Caco-2 (cell line): Measurements from ENCODE around the gene PPARGC1A. TPM values are rescaled to one million over a fixed set of nuclear protein-coding genes. Genes with fewer than 3 reads are reported as not detected.

Experiments
- BruUV-seq: library from RNA; stranded (reverse); fragments of 400-500 nt; replicated peaks from 2 replicates; lab custom pipeline; 2021; lab: Mats Ljungman, UMichigan
- CTCF ChIA-PET: fragments of 300-600 bp; sonication (Branson Sonifier 250); formaldehyde crosslinking; loops from one replicate; lab custom pipeline; 2022; ENCODE audit warnings: antibody characterized with exemption; lab: Charles Lee
- POLR2A ChIA-PET: fragments of 300-600 bp; sonication (Branson Sonifier 250); formaldehyde crosslinking; loops from one replicate; lab custom pipeline; 2022; ENCODE audit warnings: antibody characterized with exemption; lab: Charles Lee
- DNase-seq, 2 experiments: peaks; one replicate each; pipeline versions ENCODE4 v3.0.0 to v3.0.0-alpha.2; 2020 to 2022
- H3K27me3 ChIP-seq: replicated peaks from 2 replicates; pipeline ENCODE4 v1.6.0; 2011; ENCODE audit warnings: low read length; ENCODE audit not compliant: control insufficient read depth, insufficient read depth
- H3K36me3 ChIP-seq: 2 replicates; pipeline ENCODE4 v1.5.1; 2011; ENCODE audit warnings: low read length; ENCODE audit not compliant: control insufficient read depth, insufficient read depth
- H3K4me1 ChIP-seq: fragments of 250-450 bp; sonication (Bioruptor Pico); 2 replicates; pipeline ENCODE4 v1.5.1; 2020; ENCODE audit warnings: mild to moderate bottlenecking
- H3K4me3 ChIP-seq: 2 replicates; pipeline ENCODE4 v1.5.1; 2011; ENCODE audit warnings: low read depth, mild to moderate bottlenecking, control low read depth, low read length
- H3K9me3 ChIP-seq: fragments of 250-450 bp; sonication (Bioruptor Pico); 2 replicates; pipeline ENCODE4 v1.5.1; 2020; ENCODE audit warnings: mild to moderate bottlenecking, moderate library complexity
- H3K27ac Mint-ChIP-seq: one replicate; pipeline ENCODE4 v1.8.0; 2022; ENCODE audit warnings: mixed read lengths; ENCODE audit not compliant: unreplicated experiment
- H3K27me3 Mint-ChIP-seq: one replicate; pipeline ENCODE4 v1.8.0; 2022; ENCODE audit warnings: mixed read lengths; ENCODE audit not compliant: insufficient read depth, unreplicated experiment
- H3K36me3 Mint-ChIP-seq: one replicate; pipeline ENCODE4 v1.8.0; 2022; ENCODE audit warnings: mild to moderate bottlenecking, mixed read lengths; ENCODE audit not compliant: insufficient read depth, unreplicated experiment
- H3K4me1 Mint-ChIP-seq: one replicate; pipeline ENCODE4 v1.8.0; 2022; ENCODE audit warnings: low read depth, mixed read lengths; ENCODE audit not compliant: unreplicated experiment
- H3K4me3 Mint-ChIP-seq: one replicate; pipeline ENCODE4 v1.8.0; 2022; ENCODE audit warnings: mild to moderate bottlenecking, moderate library complexity, mixed read lengths; ENCODE audit not compliant: unreplicated experiment
- H3K9me3 Mint-ChIP-seq: one replicate; pipeline ENCODE4 v1.8.0; 2022; ENCODE audit warnings: mixed read lengths; ENCODE audit not compliant: unreplicated experiment
- CTCF ChIP-seq, 2 experiments: fragments of 200-600 bp in 1 of 2; IDR thresholded peaks; 1 replicate in 1 of 2; 2 replicates in 1 of 2; pipeline versions ENCODE4 v1.5.1 to v1.8.0; 2011 to 2022; ENCODE audit warnings: antibody characterized with exemption in 1 of 2, control low read depth in 1 of 2, inconsistent platforms in 1 of 2, low read depth in 1 of 2, low read length in 1 of 2, mild to moderate bottlenecking in 1 of 2, moderate library complexity in 1 of 2; ENCODE audit not compliant: insufficient read depth in 1 of 2, severe bottlenecking in 1 of 2, unreplicated experiment in 1 of 2
- intact Hi-C: fragments of 100-400 bp; cut with micrococcal nuclease; formaldehyde crosslinking; loops from one replicate; pipeline ENCODE4 v1.10.0; 2022; ENCODE audit not compliant: unreplicated experiment
- total RNA-seq: library from RNA; stranded (reverse); gene quantifications from 2 replicates; pipeline ENCODE4 v1.2.3, GENCODE V29; 2022

The PPARGC1A gene
- total RNA-seq, 1 experiment from 2014 or later: not detected

- Mint-ChIP-seq H3K9me3 (no peaks in the 10 kb centered on the region), H3K36me3 (no peaks in the 10 kb centered on the region), H3K4me3 (no peak overlapping the region), H3K27ac (no peak overlapping the region), H3K4me1 (no peaks in the 10 kb centered on the region), H3K27me3 (peaks cover 6% of the 10 kb centered on the region)
- CTCF ChIA-PET: no interaction called here
- Histone ChIP-seq H3K9me3 (no peaks in the 10 kb centered on the region), H3K4me1 (no peaks in the 10 kb centered on the region), H3K36me3 (no peaks in the 10 kb centered on the region), H3K4me3 (no peak overlapping the region), H3K27me3 (no peaks in the 10 kb centered on the region)
- no TSS peak for BruUV-seq
- intact Hi-C loops: no loop called here
- DNase-seq: no peak
- TF ChIP-seq CTCF (IDR thresholded peaks at IDR 0.05; ENCODE audit: insufficient read depth in 1 of 2, low read depth in 1 of 2, low read length in 1 of 2, severe bottlenecking in 1 of 2, unreplicated experiment in 1 of 2): no peak
- POLR2A ChIA-PET: no interaction called here
These were observed 9.7 kb upstream of the PPARGC1A start for GRCh38 chr4:23899565-23899964.

- Mint-ChIP-seq H3K4me1 (no peaks in the 10 kb centered on the region), H3K27ac (no peak overlapping the region), H3K9me3 (no peaks in the 10 kb centered on the region), H3K36me3 (no peaks in the 10 kb centered on the region), H3K4me3 (no peak overlapping the region), H3K27me3 (peaks cover 9% of the 10 kb centered on the region)
- Histone ChIP-seq H3K36me3 (no peaks in the 10 kb centered on the region), H3K27me3 (no peaks in the 10 kb centered on the region), H3K4me3 (no peak overlapping the region), H3K4me1 (no peaks in the 10 kb centered on the region), H3K9me3 (no peaks in the 10 kb centered on the region)
- ChIA-PET POLR2A (no interaction called here), CTCF (no interaction called here)
- BruUV-seq: no TSS peak
- no peak for DNase-seq
- intact Hi-C loops: no loop called here
- TF ChIP-seq CTCF (IDR thresholded peaks at IDR 0.05; ENCODE audit: insufficient read depth in 1 of 2, low read depth in 1 of 2, low read length in 1 of 2, severe bottlenecking in 1 of 2, unreplicated experiment in 1 of 2): no peak
These were observed 7.8 kb upstream of the PPARGC1A start for GRCh38 chr4:23897564-23898109.

- Mint-ChIP-seq H3K4me3 (no peak overlapping the region), H3K27me3 (peaks cover 15% of the 10 kb centered on the region)
- POLR2A ChIA-PET: no interaction called here
These were observed 4.2 kb upstream of the PPARGC1A start for GRCh38 chr4:23894021-23894420.

More at GRCh38 chr4:23894021-23894420, 4.2 kb upstream of the PPARGC1A start:
- no peaks in the 10 kb centered on the region for H3K36me3 Mint-ChIP-seq
- BruUV-seq: no TSS peak
- CTCF ChIA-PET: no interaction called here
- Histone ChIP-seq H3K4me3 (no peak overlapping the region), H3K36me3 (no peaks in the 10 kb centered on the region), H3K4me1 (no peaks in the 10 kb centered on the region), H3K9me3 (no peaks in the 10 kb centered on the region), H3K27me3 (no peaks in the 10 kb centered on the region)
- no peak for TF ChIP-seq CTCF (IDR thresholded peaks at IDR 0.05; ENCODE audit: insufficient read depth in 1 of 2, low read depth in 1 of 2, low read length in 1 of 2, severe bottlenecking in 1 of 2, unreplicated experiment in 1 of 2)
- H3K4me1 Mint-ChIP-seq: peaks cover 10% of the 10 kb centered on the region
- intact Hi-C loops: no loop called here
- H3K9me3 Mint-ChIP-seq: no peaks in the 10 kb centered on the region
- no peak for DNase-seq
- H3K27ac Mint-ChIP-seq: no peak overlapping the region
